Neural cell (in vitro differentiated cells): ENCODE results near the gene LRRK2.

Source experiments
- CTCF ChIP-seq: fragments of 450-650 bp; IDR thresholded peaks from 2 replicates; pipeline ENCODE4 v1.5.1; 2014; ENCODE audit warnings: antibody characterized with exemption, mild to moderate bottlenecking, moderate library complexity; ENCODE audit not compliant: poor library complexity, severe bottlenecking
- EP300 ChIP-seq: fragments of 450-650 bp; conservative IDR thresholded peaks from 2 replicates; pipeline ENCODE4 v1.6.1; 2014; ENCODE audit warnings: antibody characterized with exemption, mild to moderate bottlenecking, moderate library complexity; ENCODE audit not compliant: poor library complexity, severe bottlenecking
- EZH2 ChIP-seq: fragments of 200-600, 300-800 bp; shearing (Covaris generic), sonication (generic); IDR thresholded peaks from 2 replicates; pipeline ENCODE4 v1.6.1; 2014; ENCODE audit warnings: antibody characterized with exemption, low read length, borderline replicate concordance, mild to moderate bottlenecking; ENCODE audit not compliant: insufficient read depth, poor library complexity, severe bottlenecking
- POLR2AphosphoS5 ChIP-seq: IDR thresholded peaks from 2 replicates; pipeline ENCODE4 v1.6.1; 2012
- REST ChIP-seq: IDR thresholded peaks from 2 replicates; pipeline ENCODE4 v1.6.1; 2012; ENCODE audit warnings: borderline replicate concordance
- TAF1 ChIP-seq: IDR thresholded peaks from 2 replicates; pipeline ENCODE4 v1.6.1; 2012; ENCODE audit warnings: low read depth

GRCh38 chr12:40324261-40324660 lies 99.5 kb downstream of the LRRK2 start:
- no peak for TF ChIP-seq CTCF
- TF ChIP-seq EP300 = no peak
- TF ChIP-seq EZH2 = no peak
- TF ChIP-seq POLR2AphosphoS5 = no peak
- TF ChIP-seq REST = no peak
- no peak for TF ChIP-seq TAF1
